Liver (tissue), 9 donors: ENCODE measurements around the gene GPR173. TPM values are rescaled to one million over a fixed set of nuclear protein-coding genes. Genes with fewer than 3 reads are reported as not detected.

ENCODE experiments used
- DNase-seq: peaks from one replicate; pipeline ENCODE4 v3.0.0-alpha.2; 2017; ENCODE audit warnings: low spot score
- H3K27ac ChIP-seq, 2 donors: one replicate each; pipeline ENCODE4 v1.7.0; 2013; ENCODE audit warnings: inconsistent platforms in 2 of 2, low read length in 2 of 2, control low read depth in 1 of 2, low read depth in 1 of 2, mild to moderate bottlenecking in 1 of 2
- H3K27me3 ChIP-seq, 4 donors: one replicate each; pipeline versions ENCODE4 v1.6.1 to v1.7.0; 2013; ENCODE audit warnings: low read length in 3 of 4, inconsistent platforms in 1 of 4, mild to moderate bottlenecking in 1 of 4, moderate library complexity in 1 of 4; ENCODE audit not compliant: control insufficient read depth in 4 of 4, insufficient read depth in 4 of 4
- H3K36me3 ChIP-seq, 4 donors: one replicate each; pipeline versions ENCODE4 v1.6.1 to v1.7.0; 2013; ENCODE audit warnings: low read length in 3 of 4, mild to moderate bottlenecking in 3 of 4, low read depth in 1 of 4, moderate library complexity in 1 of 4; ENCODE audit not compliant: control insufficient read depth in 4 of 4, insufficient read depth in 3 of 4
- H3K4me1 ChIP-seq, 4 donors: one replicate each; pipeline versions ENCODE4 v1.6.1 to v1.7.0; 2013; ENCODE audit warnings: low read length in 3 of 4, mild to moderate bottlenecking in 3 of 4, moderate library complexity in 1 of 4; ENCODE audit not compliant: control insufficient read depth in 4 of 4, insufficient read depth in 4 of 4
- H3K4me3 ChIP-seq, 3 donors: one replicate each; pipeline versions ENCODE4 v1.6.1 to v1.7.0; 2013; ENCODE audit warnings: low read length in 3 of 3, control low read depth in 1 of 3, low read depth in 1 of 3, mild to moderate bottlenecking in 1 of 3
- H3K9ac ChIP-seq, 2 donors: one replicate each; pipeline ENCODE4 v1.7.0; 2013; ENCODE audit warnings: low read length in 2 of 2, mild to moderate bottlenecking in 2 of 2, moderate library complexity in 2 of 2, control low read depth in 1 of 2, low read depth in 1 of 2
- H3K9me3 ChIP-seq, 4 donors: one replicate each; pipeline versions ENCODE4 v1.6.1 to v1.7.0; 2013; ENCODE audit warnings: low read length in 3 of 4; ENCODE audit not compliant: control insufficient read depth in 4 of 4
- CTCF ChIP-seq: fragments of 150-350 bp; IDR thresholded peaks from 2 replicates; pipeline ENCODE4 v1.5.1; 2017; ENCODE audit warnings: improper control_type of control experiment, low read depth, low read length; ENCODE audit not compliant: missing input control
- EGR1 ChIP-seq, 2 donors: IDR thresholded peaks; 2 replicates each; pipeline ENCODE4 v1.6.1; 2016 to 2018; ENCODE audit warnings: antibody characterized with exemption in 2 of 2, low read depth in 2 of 2
- FOXA1 ChIP-seq: IDR thresholded peaks from 2 replicates; pipeline ENCODE4 v1.6.1; 2016; ENCODE audit warnings: antibody characterized with exemption
- FOXA2 ChIP-seq: IDR thresholded peaks from 2 replicates; pipeline ENCODE4 v1.6.1; 2016; ENCODE audit warnings: antibody characterized with exemption
- GABPA ChIP-seq, 2 donors: IDR thresholded peaks in 1 of 2; conservative IDR thresholded peaks in 1 of 2; 2 replicates each; pipeline ENCODE4 v1.6.1; 2016; ENCODE audit warnings: antibody characterized with exemption in 2 of 2, mild to moderate bottlenecking in 1 of 2, moderate library complexity in 1 of 2
- HNF4A ChIP-seq, 2 donors: conservative IDR thresholded peaks; 2 replicates each; pipeline ENCODE4 v1.6.1; 2016; ENCODE audit warnings: antibody characterized with exemption in 2 of 2, mild to moderate bottlenecking in 2 of 2
- HNF4G ChIP-seq: IDR thresholded peaks from 2 replicates; pipeline ENCODE4 v1.6.1; 2016; ENCODE audit warnings: antibody characterized with exemption
- JUND ChIP-seq, 2 donors: IDR thresholded peaks; 2 replicates each; pipeline ENCODE4 v1.6.1; 2016; ENCODE audit warnings: antibody characterized with exemption in 2 of 2
- MAX ChIP-seq: IDR thresholded peaks from 2 replicates; pipeline ENCODE4 v1.6.1; 2016; ENCODE audit warnings: antibody characterized with exemption
- NR2F2 ChIP-seq: IDR thresholded peaks from 2 replicates; pipeline ENCODE4 v1.6.1; 2016; ENCODE audit warnings: antibody characterized with exemption
- RAD21 ChIP-seq, 2 donors: IDR thresholded peaks; 2 replicates each; pipeline ENCODE4 v1.6.1; 2016; ENCODE audit warnings: antibody characterized with exemption in 2 of 2, mild to moderate bottlenecking in 2 of 2
- REST ChIP-seq: IDR thresholded peaks from 2 replicates; pipeline ENCODE4 v1.6.1; 2016; ENCODE audit warnings: antibody characterized with exemption, mild to moderate bottlenecking
- RXRA ChIP-seq, 2 donors: IDR thresholded peaks; 2 replicates each; pipeline ENCODE4 v1.6.1; 2017 to 2018; ENCODE audit warnings: antibody characterized with exemption in 2 of 2, mild to moderate bottlenecking in 1 of 2
- SP1 ChIP-seq: IDR thresholded peaks from 2 replicates; pipeline ENCODE4 v1.6.1; 2018; ENCODE audit warnings: antibody characterized with exemption, mild to moderate bottlenecking
- TAF1 ChIP-seq: conservative IDR thresholded peaks from 2 replicates; pipeline ENCODE4 v1.6.1; 2016; ENCODE audit warnings: antibody characterized with exemption, mild to moderate bottlenecking
- YY1 ChIP-seq: IDR thresholded peaks from 2 replicates; pipeline ENCODE4 v1.6.1; 2016; ENCODE audit warnings: antibody characterized with exemption, mild to moderate bottlenecking
- WGBS: extraction: QIAGEN DNeasy Blood & Tissue Kit; methylation state at CpG from one replicate; pipeline ENCODE4 v1.1.7; 2013; 5-methylcytosine and 5-hydroxymethylcytosine counted together
- polyA plus RNA-seq, 2 donors: library from polyadenylated mRNA; stranded (reverse) in 1 of 2; unstranded in 1 of 2; fragments of 200-250 nt in 1 of 2; fragments of >200 nt in 1 of 2; fragmentation: Nextera tagmentation in 1 of 2; extraction: Ambion mirVana in 1 of 2; gene quantifications; one replicate each; pipeline versions ENCODE4 v1.2.1 to v1.2.3, GENCODE V29; 2013 to 2015
- total RNA-seq, 2 donors: library from RNA; depleted of rRNA; stranded (reverse); fragments of >200 nt; gene quantifications; one replicate each; pipeline ENCODE4 v1.2.3, GENCODE V29; 2014
- TF ChIP-seq, protein P1 (sequence below): IDR thresholded peaks from 2 replicates; pipeline ENCODE4 v1.6.1; 2016; ENCODE audit warnings: antibody characterized with exemption
- TF ChIP-seq, protein P2 (sequence below): IDR thresholded peaks from 2 replicates; pipeline ENCODE4 v1.6.1; 2016; ENCODE audit warnings: antibody characterized with exemption
- donor health status: healthy.
- donor health status: healthy.
- donor health status: healthy.
- donor health status: healthy.
- donor health status: healthy.

Gene GPR173
- total and polyA plus RNA-seq, 4 donors: 0.07 to 0.61 (median 0.25) TPM; not detected in 1

DNA sequence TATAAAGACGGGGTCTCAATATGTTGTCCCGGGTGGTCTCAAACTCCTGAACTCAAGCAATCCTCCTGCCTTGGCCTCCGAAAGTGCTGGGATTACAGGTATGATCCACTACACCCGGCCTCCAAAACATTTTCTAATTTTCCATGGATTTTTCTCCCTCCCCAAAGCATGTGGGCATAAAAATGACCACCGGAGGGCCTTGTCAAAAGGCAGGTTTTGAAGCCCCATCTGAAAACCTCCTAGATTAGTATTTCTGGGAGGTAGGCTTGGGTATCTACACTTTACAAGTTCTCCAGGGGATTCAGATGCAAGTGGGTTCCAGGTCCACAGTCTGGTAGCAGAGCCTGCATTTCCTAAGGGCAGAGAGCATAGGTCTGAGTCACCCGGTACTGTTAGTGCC, 1.4 kb upstream of the GPR173 start:
- Histone ChIP-seq H3K36me3 (no peaks in the 10 kb centered on the region), H3K9ac (no peak overlapping the region), H3K9me3 (no peaks in the 10 kb centered on the region), H3K27ac (no peak overlapping the region), H3K4me3 (no peak overlapping the region), H3K4me1 (no peaks in the 10 kb centered on the region), H3K27me3 (peaks cover 0 to 3% (median 0%) of the 10 kb centered on the region in 4 donors)
- DNase-seq: no peak
- 92% methylated on average over 6 of the region's 6 CpGs for WGBS
- TF ChIP-seq CTCF (no peak), HNF4A (conservative IDR thresholded peaks at IDR 0.05) (no peak), YY1 (no peak), JUND (IDR thresholded peaks at IDR 0.05) (no peak), TAF1 (no peak), REST (no peak), MAX (no peak), GABPA (IDR thresholded peaks at IDR 0.05 in 1 of 2, conservative IDR thresholded peaks at IDR 0.05 in 1 of 2) (no peak), EGR1 (IDR thresholded peaks at IDR 0.05; ENCODE audit: low read depth in 2 of 2) (no peak), RAD21 (IDR thresholded peaks at IDR 0.05) (no peak), RXRA (IDR thresholded peaks at IDR 0.05) (no peak), FOXA2 (no peak), FOXA1 (no peak), SP1 (no peak), NR2F2 (no peak), HNF4G (no peak)
- TF ChIP-seq, protein P1, sequence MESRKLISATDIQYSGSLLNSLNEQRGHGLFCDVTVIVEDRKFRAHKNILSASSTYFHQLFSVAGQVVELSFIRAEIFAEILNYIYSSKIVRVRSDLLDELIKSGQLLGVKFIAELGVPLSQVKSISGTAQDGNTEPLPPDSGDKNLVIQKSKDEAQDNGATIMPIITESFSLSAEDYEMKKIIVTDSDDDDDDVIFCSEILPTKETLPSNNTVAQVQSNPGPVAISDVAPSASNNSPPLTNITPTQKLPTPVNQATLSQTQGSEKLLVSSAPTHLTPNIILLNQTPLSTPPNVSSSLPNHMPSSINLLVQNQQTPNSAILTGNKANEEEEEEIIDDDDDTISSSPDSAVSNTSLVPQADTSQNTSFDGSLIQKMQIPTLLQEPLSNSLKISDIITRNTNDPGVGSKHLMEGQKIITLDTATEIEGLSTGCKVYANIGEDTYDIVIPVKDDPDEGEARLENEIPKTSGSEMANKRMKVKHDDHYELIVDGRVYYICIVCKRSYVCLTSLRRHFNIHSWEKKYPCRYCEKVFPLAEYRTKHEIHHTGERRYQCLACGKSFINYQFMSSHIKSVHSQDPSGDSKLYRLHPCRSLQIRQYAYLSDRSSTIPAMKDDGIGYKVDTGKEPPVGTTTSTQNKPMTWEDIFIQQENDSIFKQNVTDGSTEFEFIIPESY: no peak
- TF ChIP-seq, protein P2, sequence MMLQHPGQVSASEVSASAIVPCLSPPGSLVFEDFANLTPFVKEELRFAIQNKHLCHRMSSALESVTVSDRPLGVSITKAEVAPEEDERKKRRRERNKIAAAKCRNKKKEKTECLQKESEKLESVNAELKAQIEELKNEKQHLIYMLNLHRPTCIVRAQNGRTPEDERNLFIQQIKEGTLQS: no peak
